HEK293 (cell line): ENCODE measurements around the gene KCNT1.
A peak's percentile ranks its signal among the peaks of the same experiment; 100 is the strongest.

Experiments used
- CTCF ChIP-seq: fragments of 450-650 bp; formaldehyde crosslinking; IDR thresholded peaks from 2 replicates; pipeline ENCODE4 v1.5.1; 2016; ENCODE audit warnings: missing biosample characterization, missing genetic modification characterization
- SALL2 ChIP-seq: fragments of 450-650 bp; formaldehyde crosslinking; IDR thresholded peaks from 2 replicates; pipeline ENCODE4 v1.5.0; 2017; ENCODE audit warnings: missing biosample characterization, mild to moderate bottlenecking, missing genetic modification characterization, borderline replicate concordance
- SP2 ChIP-seq: fragments of 450-650 bp; formaldehyde crosslinking; IDR thresholded peaks from 2 replicates; pipeline ENCODE4 v1.5.1; 2016; ENCODE audit warnings: missing biosample characterization, missing genetic modification characterization
- TCF7L2 ChIP-seq: IDR thresholded peaks from 2 replicates; pipeline ENCODE4 v1.6.1; 2011; ENCODE audit warnings: low read depth, mild to moderate bottlenecking, inconsistent platforms, low read length, moderate library complexity, borderline replicate concordance
- ZBTB10 ChIP-seq: fragments of 450-650 bp; formaldehyde crosslinking; IDR thresholded peaks from 2 replicates; pipeline ENCODE4 v1.5.1; 2016; ENCODE audit warnings: missing biosample characterization, missing genetic modification characterization
- ZIC2 ChIP-seq: fragments of 450-650 bp; formaldehyde crosslinking; IDR thresholded peaks from 2 replicates; pipeline ENCODE4 v1.5.1; 2016; ENCODE audit warnings: missing biosample characterization, missing genetic modification characterization
- ZNF132 ChIP-seq: fragments of 450-650 bp; formaldehyde crosslinking; IDR thresholded peaks from 2 replicates; pipeline ENCODE4 v1.5.1; 2017; ENCODE audit warnings: missing biosample characterization, missing genetic modification characterization, borderline replicate concordance
- ZNF138 ChIP-seq: fragments of 450-650 bp; formaldehyde crosslinking; IDR thresholded peaks from 2 replicates; pipeline ENCODE4 v1.5.1; 2016; ENCODE audit warnings: missing biosample characterization, missing genetic modification characterization, borderline replicate concordance
- ZNF426 ChIP-seq: fragments of 450-650 bp; formaldehyde crosslinking; IDR thresholded peaks from 2 replicates; pipeline ENCODE4 v1.5.1; 2017; ENCODE audit warnings: missing biosample characterization, missing genetic modification characterization, mild to moderate bottlenecking, inconsistent platforms, moderate library complexity
- ZNF501 ChIP-seq: fragments of 450-650 bp; formaldehyde crosslinking; IDR thresholded peaks from 2 replicates; pipeline ENCODE4 v1.5.1; 2016; ENCODE audit warnings: missing biosample characterization, missing genetic modification characterization
- ZNF600 ChIP-seq: fragments of 450-650 bp; formaldehyde crosslinking; IDR thresholded peaks from 2 replicates; pipeline ENCODE4 v1.5.1; 2016; ENCODE audit warnings: missing biosample characterization, missing genetic modification characterization
- TF ChIP-seq, protein P1 (sequence below): fragments of 450-650 bp; formaldehyde crosslinking; IDR thresholded peaks from 2 replicates; pipeline ENCODE4 v1.5.1; 2016; ENCODE audit warnings: missing biosample characterization, missing genetic modification characterization

GRCh38 chr9:135683401-135684034 is 18.5 kb upstream of the KCNT1 start:
- TF ChIP-seq ZNF501 (tag by site-specific recombination) (no peak), CTCF (tag by site-specific recombination) (no peak), TCF7L2 (no peak), ZNF138 (tag by site-specific recombination) (no peak), SP2 (tag by site-specific recombination) (no peak), ZNF426 (no peak), ZNF600 (tag by site-specific recombination) (no peak), ZBTB10 (tag by site-specific recombination) (no peak), ZIC2 (tag by site-specific recombination) (peak; percentile 91), SALL2 (tag by site-specific recombination) (no peak), ZNF132 (no peak)
- TF ChIP-seq, protein P1, sequence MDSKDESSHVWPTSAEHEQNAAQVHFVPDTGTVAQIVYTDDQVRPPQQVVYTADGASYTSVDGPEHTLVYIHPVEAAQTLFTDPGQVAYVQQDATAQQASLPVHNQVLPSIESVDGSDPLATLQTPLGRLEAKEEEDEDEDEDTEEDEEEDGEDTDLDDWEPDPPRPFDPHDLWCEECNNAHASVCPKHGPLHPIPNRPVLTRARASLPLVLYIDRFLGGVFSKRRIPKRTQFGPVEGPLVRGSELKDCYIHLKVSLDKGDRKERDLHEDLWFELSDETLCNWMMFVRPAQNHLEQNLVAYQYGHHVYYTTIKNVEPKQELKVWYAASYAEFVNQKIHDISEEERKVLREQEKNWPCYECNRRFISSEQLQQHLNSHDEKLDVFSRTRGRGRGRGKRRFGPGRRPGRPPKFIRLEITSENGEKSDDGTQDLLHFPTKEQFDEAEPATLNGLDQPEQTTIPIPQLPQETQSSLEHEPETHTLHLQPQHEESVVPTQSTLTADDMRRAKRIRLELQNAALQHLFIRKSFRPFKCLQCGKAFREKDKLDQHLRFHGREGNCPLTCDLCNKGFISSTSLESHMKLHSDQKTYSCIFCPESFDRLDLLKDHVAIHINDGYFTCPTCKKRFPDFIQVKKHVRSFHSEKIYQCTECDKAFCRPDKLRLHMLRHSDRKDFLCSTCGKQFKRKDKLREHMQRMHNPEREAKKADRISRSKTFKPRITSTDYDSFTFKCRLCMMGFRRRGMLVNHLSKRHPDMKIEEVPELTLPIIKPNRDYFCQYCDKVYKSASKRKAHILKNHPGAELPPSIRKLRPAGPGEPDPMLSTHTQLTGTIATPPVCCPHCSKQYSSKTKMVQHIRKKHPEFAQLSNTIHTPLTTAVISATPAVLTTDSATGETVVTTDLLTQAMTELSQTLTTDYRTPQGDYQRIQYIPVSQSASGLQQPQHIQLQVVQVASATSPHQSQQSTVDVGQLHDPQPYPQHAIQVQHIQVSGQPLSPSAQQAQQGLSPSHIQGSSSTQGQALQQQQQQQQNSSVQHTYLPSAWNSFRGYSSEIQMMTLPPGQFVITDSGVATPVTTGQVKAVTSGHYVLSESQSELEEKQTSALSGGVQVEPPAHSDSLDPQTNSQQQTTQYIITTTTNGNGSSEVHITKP (tag by site-specific recombination): no peak
